Measurements from ENCODE around the gene ANP32A. TPM values are rescaled to one million over a fixed set of nuclear protein-coding genes. Genes with fewer than 3 reads are reported as not detected.

ANP32A gene
- total and polyA plus RNA-seq, 2 experiments from 2014 or later: 40.3 to 70.0 TPM

DNA sequence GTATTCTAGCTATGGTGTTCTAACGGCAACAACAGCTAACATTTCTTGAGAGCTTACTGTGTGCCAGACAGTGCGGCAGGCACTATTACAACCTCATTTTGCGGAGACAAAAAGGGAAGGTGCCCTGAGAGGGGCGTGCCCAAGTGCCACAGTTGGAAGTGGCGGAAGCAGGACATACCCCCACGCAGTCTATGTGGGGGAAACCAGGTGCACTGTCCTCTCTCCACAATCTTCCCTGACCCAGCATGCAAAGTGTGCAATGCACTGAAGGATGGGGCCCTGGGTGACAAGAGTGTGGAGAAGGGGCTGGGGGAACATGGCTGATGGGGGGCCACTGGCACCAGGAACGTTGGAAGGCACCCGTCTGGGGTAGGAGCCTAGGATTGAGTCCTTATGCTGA lies 8.6 kb downstream of the ANP32A start:
- Histone ChIP-seq H3F3A (ENCODE audit: insufficient read depth) (peaks cover 33% of the 10 kb centered on the region), H3K4me3 (no peak overlapping the region), H3K4me1 (ENCODE audit: insufficient read depth) (peaks cover 40% of the 10 kb centered on the region), H4K20me1 (ENCODE audit: insufficient read depth) (no peaks in the 10 kb centered on the region), H3K79me2 (ENCODE audit: insufficient read depth) (peaks cover 97% of the 10 kb centered on the region), H3K9me2 (ENCODE audit: insufficient read depth) (no peaks in the 10 kb centered on the region), H3K9me3 (ENCODE audit: low read depth) (no peaks in the 10 kb centered on the region), H3K36me3 (ENCODE audit: low read depth) (no peaks in the 10 kb centered on the region), H3K27ac (0 out of 2 replicates have a peak overlapping the region, but pooled peaks have one; percentile 76), H2AFZ (no peak overlapping the region), H3K4me2 (ENCODE audit: unreplicated experiment) (peak overlapping the region; percentile 43), H3K27me3 (replicated peaks; ENCODE audit: insufficient read depth) (no peaks in the 10 kb centered on the region), H3K9ac (no peak overlapping the region)
- 68 to 78% methylated on average over 8 of the region's 8 CpGs for WGBS, 2 experiments (ENCODE audit: low coverage in 1 of 2, low lambda C conversion rate in 2 of 2, missing lambda C conversion rate in 2 of 2)
- no peak for DNase-seq
- in situ Hi-C loops (cut with MboI): no loop called here
- TF ChIP-seq EZH2 (IDR thresholded peaks at IDR 0.05; ENCODE audit: insufficient read depth, poor library complexity, severe bottlenecking) (no peak), EZH2phosphoT487 (IDR thresholded peaks at IDR 0.05; ENCODE audit: insufficient read depth, low read depth) (no peak)

GRCh38 chr15:68809517-68809916 lies 11.2 kb downstream of the ANP32A start:
- TF ChIP-seq EZH2 (IDR thresholded peaks at IDR 0.05; ENCODE audit: insufficient read depth, poor library complexity, severe bottlenecking) (no peak), EZH2phosphoT487 (IDR thresholded peaks at IDR 0.05; ENCODE audit: insufficient read depth, low read depth) (no peak)
- H3K9ac ChIP-seq: no peak overlapping the region
- peaks cover 24% of the 10 kb centered on the region for H3K4me1 ChIP-seq (ENCODE audit: insufficient read depth)
- in situ Hi-C loops (cut with MboI): no loop called here
- 91 to 94% methylated on average over 9 of the region's 9 CpGs for WGBS, 2 experiments (ENCODE audit: low coverage in 1 of 2, low lambda C conversion rate in 2 of 2, missing lambda C conversion rate in 2 of 2)
- H3K79me2 ChIP-seq (ENCODE audit: insufficient read depth): peaks cover 97% of the 10 kb centered on the region
- no peak overlapping the region for H3K4me2 ChIP-seq (ENCODE audit: unreplicated experiment)
- H2AFZ ChIP-seq: no peak overlapping the region
- peaks cover 14% of the 10 kb centered on the region for H3F3A ChIP-seq (ENCODE audit: insufficient read depth)
- no peaks in the 10 kb centered on the region for H4K20me1 ChIP-seq (ENCODE audit: insufficient read depth)
- H3K36me3 ChIP-seq (ENCODE audit: low read depth): no peaks in the 10 kb centered on the region
- no peaks in the 10 kb centered on the region for H3K9me3 ChIP-seq (ENCODE audit: low read depth)
- H3K27me3 ChIP-seq (replicated peaks; ENCODE audit: insufficient read depth): no peaks in the 10 kb centered on the region
- no peak overlapping the region for H3K27ac ChIP-seq
- DNase-seq: no peak
- H3K9me2 ChIP-seq (ENCODE audit: insufficient read depth): no peaks in the 10 kb centered on the region
- H3K4me3 ChIP-seq: no peak overlapping the region

DNA sequence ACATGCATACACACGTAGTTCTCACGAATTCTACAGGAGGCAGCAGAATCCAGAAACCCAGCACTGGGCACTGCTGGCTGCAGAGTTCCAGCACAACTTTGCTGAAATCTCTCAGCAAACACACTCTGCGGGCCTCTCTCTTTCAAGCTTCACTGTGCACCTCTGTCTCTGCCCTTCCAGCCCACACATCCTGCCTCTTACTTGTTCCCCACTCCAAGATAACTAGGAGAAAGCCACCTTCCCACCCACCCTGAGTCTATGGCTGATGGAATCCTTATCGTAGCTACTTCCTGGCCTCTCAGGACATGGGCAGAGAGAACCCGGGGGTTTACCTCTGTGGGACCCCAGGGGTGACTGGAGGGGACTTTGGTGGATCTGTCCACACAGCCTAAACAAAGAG lies 11.9 kb downstream of the ANP32A start:
- H2AFZ ChIP-seq: no peak overlapping the region
- H3K9me2 ChIP-seq (ENCODE audit: insufficient read depth): no peaks in the 10 kb centered on the region
- H4K20me1 ChIP-seq (ENCODE audit: insufficient read depth): no peaks in the 10 kb centered on the region
- H3K9ac ChIP-seq: no peak overlapping the region
- H3K9me3 ChIP-seq (ENCODE audit: low read depth): no peaks in the 10 kb centered on the region
- DNase-seq: no peak
- no peak overlapping the region for H3K4me2 ChIP-seq (ENCODE audit: unreplicated experiment)
- H3K36me3 ChIP-seq (ENCODE audit: low read depth): no peaks in the 10 kb centered on the region
- WGBS, 2 experiments (ENCODE audit: low coverage in 1 of 2, low lambda C conversion rate in 2 of 2, missing lambda C conversion rate in 2 of 2): 76 to 77% methylated on average over 5 of the region's 5 CpGs
- TF ChIP-seq EZH2 (IDR thresholded peaks at IDR 0.05; ENCODE audit: insufficient read depth, poor library complexity, severe bottlenecking) (no peak), EZH2phosphoT487 (IDR thresholded peaks at IDR 0.05; ENCODE audit: insufficient read depth, low read depth) (no peak)
- H3K27ac ChIP-seq: no peak overlapping the region
- H3F3A ChIP-seq (ENCODE audit: insufficient read depth): peaks cover 12% of the 10 kb centered on the region
- in situ Hi-C loops (cut with MboI): no loop called here
- peaks cover 19% of the 10 kb centered on the region for H3K4me1 ChIP-seq (ENCODE audit: insufficient read depth)
- H3K79me2 ChIP-seq (ENCODE audit: insufficient read depth): peaks cover 97% of the 10 kb centered on the region
- no peaks in the 10 kb centered on the region for H3K27me3 ChIP-seq (replicated peaks; ENCODE audit: insufficient read depth)
- H3K4me3 ChIP-seq: no peak overlapping the region

GRCh38 chr15:68808091-68808490 lies 12.6 kb downstream of the ANP32A start:
- H3K4me2 ChIP-seq (ENCODE audit: unreplicated experiment): no peak overlapping the region
- no peak for TF ChIP-seq EZH2phosphoT487 (IDR thresholded peaks at IDR 0.05; ENCODE audit: insufficient read depth, low read depth)
- no peak for TF ChIP-seq EZH2 (IDR thresholded peaks at IDR 0.05; ENCODE audit: insufficient read depth, poor library complexity, severe bottlenecking)
- H3K4me3 ChIP-seq: no peak overlapping the region
- peak; percentile 16 for DNase-seq
- H3F3A ChIP-seq (ENCODE audit: insufficient read depth): peaks cover 7% of the 10 kb centered on the region
- H3K9ac ChIP-seq: no peak overlapping the region
- 2 to 16% methylated on average over 2 of the region's 2 CpGs for whole genome bisulfite sequencing, 2 experiments (ENCODE audit: low coverage in 1 of 2, low lambda C conversion rate in 2 of 2, missing lambda C conversion rate in 2 of 2)
- peaks cover 15% of the 10 kb centered on the region for H3K4me1 ChIP-seq (ENCODE audit: insufficient read depth)
- no peaks in the 10 kb centered on the region for H3K9me2 ChIP-seq (ENCODE audit: insufficient read depth)
- no peak overlapping the region for H3K27ac ChIP-seq
- peaks cover 100% of the 10 kb centered on the region for H3K79me2 ChIP-seq (ENCODE audit: insufficient read depth)
- H3K27me3 ChIP-seq (replicated peaks; ENCODE audit: insufficient read depth): no peaks in the 10 kb centered on the region
- peaks cover 4% of the 10 kb centered on the region for H4K20me1 ChIP-seq (ENCODE audit: insufficient read depth)
- in situ Hi-C loops (cut with MboI): no loop called here
- no peaks in the 10 kb centered on the region for H3K36me3 ChIP-seq (ENCODE audit: low read depth)
- H2AFZ ChIP-seq: no peak overlapping the region
- no peaks in the 10 kb centered on the region for H3K9me3 ChIP-seq (ENCODE audit: low read depth)

DNA sequence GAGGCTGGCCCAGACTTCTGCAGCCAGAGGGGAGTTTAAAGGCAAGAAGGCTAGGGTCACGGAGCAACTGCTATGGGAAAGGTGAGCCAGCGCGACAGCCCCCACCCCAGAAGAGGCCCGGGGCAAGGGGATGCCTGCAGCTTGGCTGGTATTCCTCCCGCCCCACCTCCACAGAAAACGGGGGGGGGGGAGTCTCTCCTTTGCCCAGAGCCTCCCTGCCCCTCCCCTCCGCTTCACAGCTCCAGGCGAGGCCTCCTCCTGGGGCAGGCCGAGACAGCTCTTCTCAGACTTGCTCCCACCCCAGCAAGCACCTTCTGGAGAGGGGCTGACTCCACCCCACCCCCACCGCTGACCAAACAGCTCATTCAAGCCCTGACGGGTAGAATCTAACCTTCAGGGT lies 13.4 kb downstream of the ANP32A start:
- WGBS, 2 experiments (ENCODE audit: low coverage in 1 of 2, low lambda C conversion rate in 2 of 2, missing lambda C conversion rate in 2 of 2): 79 to 81% methylated on average over 11 of the region's 11 CpGs
- Histone ChIP-seq H3K9ac (no peak overlapping the region), H4K20me1 (ENCODE audit: insufficient read depth) (peaks cover 4% of the 10 kb centered on the region), H3K79me2 (ENCODE audit: insufficient read depth) (peaks cover 100% of the 10 kb centered on the region), H3K4me3 (no peak overlapping the region), H2AFZ (no peak overlapping the region), H3K27ac (no peak overlapping the region), H3K4me2 (ENCODE audit: unreplicated experiment) (no peak overlapping the region), H3K9me3 (ENCODE audit: low read depth) (no peaks in the 10 kb centered on the region), H3K9me2 (ENCODE audit: insufficient read depth) (no peaks in the 10 kb centered on the region), H3K4me1 (ENCODE audit: insufficient read depth) (peaks cover 6% of the 10 kb centered on the region; the same call in 1 of the 2 replicates), H3K27me3 (replicated peaks; ENCODE audit: insufficient read depth) (no peaks in the 10 kb centered on the region), H3F3A (ENCODE audit: insufficient read depth) (no peaks in the 10 kb centered on the region; the same call in 1 of the 2 replicates), H3K36me3 (ENCODE audit: low read depth) (no peaks in the 10 kb centered on the region)
- in situ Hi-C loops (cut with MboI): no loop called here
- no peak for DNase-seq
- TF ChIP-seq EZH2phosphoT487 (IDR thresholded peaks at IDR 0.05; ENCODE audit: insufficient read depth, low read depth) (no peak), EZH2 (IDR thresholded peaks at IDR 0.05; ENCODE audit: insufficient read depth, poor library complexity, severe bottlenecking) (no peak)
